Stimulated activated CD4-positive, alpha-beta T cell treated with anti-CD3 and anti-CD28 coated beads, Interleukin-2, amount 100 ng/mL, for 4 hours (primary cell): ENCODE results near the gene ASMTL.
"Not testable (repeated sequence)": the region's sequence is repeated elsewhere in the genome, so short reads cannot be mapped to it uniquely, and the experiment has no call there.

Experiments
- DNase-seq: peaks from one replicate; pipeline ENCODE4 v3.0.0-alpha.2; 2020; ENCODE audit warnings: low read depth

The ASMTL gene

GRCh38 chrX:1403867-1404266 is 48.8 kb downstream of the ASMTL start:
- DNase-seq, result not testable (repeated sequence)

GRCh38 chrX:1403228-1403627 is 49.5 kb downstream of the ASMTL start:
- no peak for DNase-seq

- no peak for DNase-seq
Observed at GRCh38 chrX:1401611-1402430, 50.9 kb downstream of the ASMTL start.

GRCh38 chrX:1400742-1401471 is 51.8 kb downstream of the ASMTL start:
- no peak for DNase-seq

GRCh38 chrX:1400049-1400448 is 52.7 kb downstream of the ASMTL start:
- DNase-seq, result no peak

- DNase-seq, result no peak
Observed at GRCh38 chrX:1398431-1399340, 54.0 kb downstream of the ASMTL start.

- no peak for DNase-seq
Observed at GRCh38 chrX:1397441-1398270, 55.1 kb downstream of the ASMTL start.

- DNase-seq, result no peak
Observed at GRCh38 chrX:1397001-1397400, 55.7 kb downstream of the ASMTL start.

- DNase-seq, result no peak
Observed at GRCh38 chrX:1395646-1396216, 57.0 kb downstream of the ASMTL start.

GRCh38 chrX:1394731-1395501 is 57.8 kb downstream of the ASMTL start:
- no peak for DNase-seq

GRCh38 chrX:1393871-1394615 is 58.7 kb downstream of the ASMTL start:
- DNase-seq, result no peak

GRCh38 chrX:1392376-1393068 is 60.2 kb downstream of the ASMTL start:
- DNase-seq, result no peak

- DNase-seq, result peak; percentile 100
Observed at GRCh38 chrX:1391707-1392375, 60.9 kb downstream of the ASMTL start, which contains the start of gene SLC25A6. Gene SLC25A6 (minus strand): TSS chrX:1392113. CDS start chrX:1392009, 104 bp downstream.

GRCh38 chrX:1391370-1391706 is 61.4 kb downstream of the ASMTL start:
- no peak for DNase-seq

GRCh38 chrX:1390621-1391369 is 61.9 kb downstream of the ASMTL start:
- DNase-seq, result no peak

- DNase-seq, result no peak
Observed at GRCh38 chrX:1389993-1390285, 62.8 kb downstream of the ASMTL start.

- no peak for DNase-seq
Observed at GRCh38 chrX:1389181-1389992, 63.3 kb downstream of the ASMTL start.
